Measurements from ENCODE around the gene PRM2.
"Not testable (repeated sequence)": the region's sequence is repeated elsewhere in the genome, so short reads cannot be mapped to it uniquely, and the experiment has no call there.

Gene PRM2

GRCh38 chr16:11289696-11290095, 13.4 kb upstream of the PRM2 start:
- not testable (repeated sequence) for DNase-seq (ENCODE audit: low spot score)

DNA sequence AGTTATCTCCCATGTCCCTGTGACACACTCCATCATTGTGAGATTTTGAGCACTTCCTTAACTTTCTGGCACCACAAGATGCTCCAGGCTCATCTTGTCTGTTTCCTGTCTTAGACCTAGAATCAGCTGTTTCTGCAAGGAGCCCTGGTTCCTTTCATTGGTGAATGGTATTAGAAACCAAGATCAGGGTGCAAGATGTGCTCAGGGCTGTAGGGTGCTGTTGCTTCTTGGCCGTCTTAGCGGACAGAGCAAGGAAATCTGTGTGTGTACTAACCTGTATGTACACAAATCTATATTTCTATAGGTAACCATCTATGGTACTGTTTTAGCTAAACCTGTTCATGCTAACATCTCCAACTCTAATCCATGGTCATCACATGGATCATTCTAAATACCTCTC, 12.9 kb upstream of the PRM2 start:
- no peak for DNase-seq (ENCODE audit: low spot score)

DNA sequence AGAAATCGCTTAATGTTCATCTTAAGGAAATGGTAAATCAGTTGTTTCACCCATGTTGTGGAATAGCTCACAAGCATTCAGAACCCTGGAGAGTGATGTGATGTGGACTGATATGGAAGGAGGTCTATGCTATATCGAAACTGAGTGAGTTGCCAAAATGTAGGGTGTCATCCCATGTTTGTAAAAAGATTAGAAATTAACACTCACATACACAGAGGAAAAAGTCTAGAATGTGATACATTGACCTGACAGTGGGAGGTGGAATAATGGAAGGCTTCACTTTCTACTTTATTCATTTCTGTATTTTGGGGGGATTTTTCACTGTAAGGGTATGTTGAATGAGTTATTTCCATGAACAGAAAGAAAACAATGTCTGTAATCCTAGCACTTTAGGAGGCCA, 9.6 kb upstream of the PRM2 start:
- no peak for DNase-seq (ENCODE audit: low spot score)

DNA sequence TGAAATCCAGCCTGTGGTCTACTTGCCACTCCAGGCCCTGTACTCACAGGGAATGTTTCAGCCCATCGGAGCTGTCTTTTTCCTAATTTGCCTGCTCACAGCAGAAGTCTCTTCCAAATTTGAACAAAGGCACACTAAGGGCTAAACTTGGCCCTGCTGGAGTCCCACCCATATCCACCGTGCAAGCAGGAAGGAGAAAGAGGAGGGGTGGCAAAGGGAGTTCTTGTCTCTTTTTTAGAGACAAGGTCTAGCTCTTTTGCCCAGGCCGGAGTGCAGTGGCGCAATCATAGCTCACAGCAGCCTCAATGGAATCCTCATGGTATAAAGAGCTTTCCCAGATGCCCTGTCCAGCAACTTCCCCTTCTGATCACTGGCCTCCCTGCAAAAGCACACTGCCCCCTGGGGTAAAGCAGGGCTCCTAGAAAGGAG, 7.6 kb upstream of the PRM2 start:
- no peak for DNase-seq (ENCODE audit: low spot score)

- DNase-seq (ENCODE audit: low spot score) = no peak
These were observed 4.6 kb upstream of the PRM2 start, which contains the start of gene PRM1 for GRCh38 chr16:11280616-11281522. TSS of gene PRM1 (minus strand) at chr16:11281330. CDS start at chr16:11281238, 92 bp downstream.

- DNase-seq (ENCODE audit: low spot score) = no peak
These were observed 2.7 kb upstream of the PRM2 start for GRCh38 chr16:11278681-11279628.

DNA sequence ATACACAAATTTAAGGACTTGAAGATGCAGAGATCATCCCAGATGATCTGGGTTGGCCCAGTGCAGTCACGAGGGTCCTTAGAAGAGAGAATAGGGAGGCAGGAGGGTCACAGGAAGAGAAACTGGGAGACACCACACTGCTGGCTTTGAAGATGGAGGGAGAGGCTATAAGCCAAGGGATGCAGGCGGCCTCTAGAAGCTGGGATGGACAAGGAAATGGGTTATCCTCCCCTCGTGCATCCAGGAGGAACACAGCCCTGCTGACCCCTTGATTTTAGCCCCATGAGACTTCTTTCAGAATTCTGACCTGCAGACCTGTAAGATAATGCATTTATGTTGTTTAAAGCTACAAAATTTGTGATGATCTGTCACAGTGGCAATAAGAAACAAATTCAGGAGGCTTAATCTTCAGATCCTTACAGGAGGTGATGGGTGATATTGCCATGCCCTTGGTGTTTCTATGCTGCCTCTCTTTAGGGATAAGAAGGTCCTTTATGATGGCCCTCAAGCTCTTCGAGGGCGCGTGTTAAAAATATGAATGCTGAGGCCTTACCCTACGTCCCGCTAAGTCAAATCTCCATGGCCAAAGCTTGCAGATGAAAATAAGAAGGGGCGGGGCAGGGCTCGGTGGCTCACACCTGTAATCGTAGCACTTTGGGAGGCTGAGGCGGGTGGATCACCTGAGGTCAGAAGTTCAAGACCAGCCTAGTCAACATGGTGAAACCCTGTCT, 1.5 kb upstream of the PRM2 start:
- no peak for DNase-seq (ENCODE audit: low spot score)

GRCh38 chr16:11276896-11277593, 765 bp upstream of the PRM2 start:
- DNase-seq (ENCODE audit: low spot score) = no peak

DNA sequence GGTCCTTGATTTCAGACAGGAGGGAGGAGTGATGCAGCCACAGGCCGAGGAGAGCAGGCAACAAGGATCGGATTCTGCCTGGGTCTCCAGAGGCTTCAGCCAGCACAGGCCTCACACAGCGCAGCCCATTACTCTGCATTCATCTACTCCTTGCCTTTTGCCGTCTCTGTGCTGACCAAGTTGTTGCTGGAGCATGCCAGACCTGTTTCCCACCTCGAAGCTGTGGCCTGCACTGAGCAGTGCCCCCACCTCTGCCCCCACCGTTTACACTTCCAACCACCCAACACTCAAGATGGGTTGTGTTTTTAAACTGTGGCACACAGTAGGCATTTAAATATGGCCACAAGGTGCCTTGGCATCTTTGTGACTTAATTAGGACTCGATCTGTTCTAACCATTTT, 1.3 kb downstream of the PRM2 start:
- DNase-seq (ENCODE audit: low spot score) = no peak

GRCh38 chr16:11273721-11274324, 2.5 kb downstream of the PRM2 start:
- no peak for DNase-seq (ENCODE audit: low spot score)

DNA sequence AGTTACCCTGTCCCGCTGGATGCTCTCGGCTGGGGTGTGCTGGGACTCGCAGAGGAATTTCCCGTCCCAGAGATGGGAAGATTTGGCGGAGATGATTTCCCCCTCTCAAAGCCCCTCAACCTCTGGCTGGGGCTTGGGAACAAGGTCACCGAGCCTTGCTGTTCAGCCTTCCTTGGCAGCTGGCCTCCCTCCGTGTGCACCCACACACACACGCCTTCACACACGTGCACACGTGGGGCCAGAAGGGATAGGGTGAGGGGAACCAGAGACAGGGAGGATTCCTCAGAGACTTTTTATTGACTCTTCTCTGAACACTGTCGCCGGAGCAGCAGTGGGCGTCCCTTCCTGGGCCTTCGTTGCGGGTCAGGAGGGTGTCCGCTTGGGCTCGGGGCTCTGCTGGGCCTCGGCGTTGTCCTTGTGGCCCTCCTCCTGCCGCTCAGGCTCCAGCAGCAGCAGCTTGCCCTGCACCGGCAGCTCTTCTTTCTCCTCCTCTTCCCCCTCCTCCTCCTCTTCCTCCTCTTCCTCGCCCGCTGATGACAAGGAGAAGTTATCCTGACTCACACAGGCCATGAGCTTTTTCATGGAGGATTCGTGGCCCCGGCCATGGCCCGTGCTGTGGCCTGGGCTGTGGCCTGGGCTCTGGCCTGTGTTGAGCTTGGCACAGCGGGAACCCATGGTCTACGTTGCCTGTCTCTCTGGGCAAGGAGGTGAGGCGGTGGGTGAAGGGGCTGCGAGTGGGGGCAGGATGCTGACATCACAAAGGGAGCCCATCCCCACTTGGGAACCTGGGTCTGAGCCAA, 3.2 kb downstream of the PRM2 start, which contains the start of gene PRM3:
Gene PRM3 (minus strand): TSS at position 709 of the 800 bp plus-strand sequence. CDS start 34 bp downstream, at position 675.
- DNase-seq (ENCODE audit: low spot score) = no peak

- no peak for DNase-seq (ENCODE audit: low spot score)
These were observed 3.8 kb downstream of the PRM2 start for GRCh38 chr16:11272484-11272883.

- no peak for DNase-seq (ENCODE audit: low spot score)
These were observed 4.7 kb downstream of the PRM2 start for GRCh38 chr16:11271610-11272009.

DNA sequence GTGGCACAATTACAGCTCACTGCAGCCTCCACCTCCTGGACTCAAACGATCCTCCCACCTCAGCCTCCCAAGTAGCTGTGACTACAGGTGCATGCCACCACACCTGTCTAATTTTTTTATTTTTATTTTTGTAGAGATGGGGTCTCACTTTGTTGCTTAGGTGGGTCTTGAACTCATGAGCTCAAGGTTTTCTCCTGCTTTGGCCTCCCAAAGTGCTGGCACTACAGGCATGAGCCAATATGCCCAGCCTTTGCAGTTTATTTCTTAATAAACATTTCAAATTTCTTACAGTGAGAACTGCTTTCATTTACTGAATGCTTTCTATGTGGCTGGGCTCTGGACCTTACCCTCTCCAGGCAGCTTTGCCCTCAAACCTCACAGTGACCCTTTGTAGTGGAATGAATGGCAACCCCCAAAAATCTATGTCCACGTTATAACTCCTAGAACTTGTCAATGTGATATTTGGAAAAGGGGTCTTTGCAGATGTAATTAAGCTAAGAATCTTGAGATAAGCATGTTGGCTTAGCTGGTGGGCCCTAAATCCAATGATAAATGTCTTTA, 5.6 kb downstream of the PRM2 start:
- DNase-seq (ENCODE audit: low spot score) = no peak

DNA sequence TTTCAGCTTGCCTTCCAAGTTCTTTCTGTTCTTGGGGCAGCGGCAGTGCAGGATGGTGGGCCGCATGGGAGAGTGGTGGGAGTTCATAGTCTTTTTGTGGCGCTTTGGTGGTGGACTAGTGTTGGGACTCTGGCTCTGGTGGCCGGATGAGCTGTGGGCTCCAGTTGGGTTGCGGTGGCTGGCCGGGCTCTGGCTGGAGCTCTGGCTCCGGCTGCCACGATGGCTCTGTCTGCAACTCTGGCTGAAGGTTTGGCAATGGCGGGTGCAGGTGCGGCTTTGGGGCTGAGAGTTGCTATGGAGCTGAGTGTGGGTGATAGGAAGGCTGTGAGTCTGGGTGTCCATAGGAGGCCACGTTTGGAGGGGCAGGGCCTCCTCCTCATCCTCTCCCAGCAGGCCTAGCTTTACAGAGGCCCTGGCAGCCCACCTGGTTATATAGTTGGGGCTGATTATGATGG, 7.3 kb downstream of the PRM2 start, which contains the start of gene TNP2:
Gene TNP2 (minus strand): TSS at position 405 of the 455 bp plus-strand sequence. CDS start 63 bp downstream, at position 342.
- no peak for DNase-seq (ENCODE audit: low spot score)

- DNase-seq (ENCODE audit: low spot score) = no peak
These were observed 11.2 kb downstream of the PRM2 start for GRCh38 chr16:11265124-11265523.

- no peak for DNase-seq (ENCODE audit: low spot score)
These were observed 12.0 kb downstream of the PRM2 start for GRCh38 chr16:11264155-11264832.

DNA sequence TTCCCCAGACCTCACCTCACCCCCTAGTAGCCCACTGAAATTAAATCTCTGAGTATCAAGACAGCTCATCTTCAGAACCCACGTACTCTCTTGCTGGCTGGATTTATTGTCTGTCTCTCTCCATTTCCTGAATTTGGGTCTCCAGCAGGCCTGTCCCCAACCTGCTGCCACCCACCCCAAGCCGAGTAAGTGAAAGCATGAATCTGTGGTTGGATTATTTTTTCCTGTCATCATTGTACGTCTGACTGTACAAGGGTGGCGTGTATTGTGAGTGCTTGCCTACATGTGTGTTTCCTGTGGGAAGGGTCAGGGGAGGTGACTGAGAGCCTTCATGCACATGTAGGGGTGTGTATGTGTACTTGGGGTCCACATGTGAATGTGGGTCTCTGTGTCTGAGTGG, 12.5 kb downstream of the PRM2 start:
- DNase-seq (ENCODE audit: low spot score) = no peak

DNA sequence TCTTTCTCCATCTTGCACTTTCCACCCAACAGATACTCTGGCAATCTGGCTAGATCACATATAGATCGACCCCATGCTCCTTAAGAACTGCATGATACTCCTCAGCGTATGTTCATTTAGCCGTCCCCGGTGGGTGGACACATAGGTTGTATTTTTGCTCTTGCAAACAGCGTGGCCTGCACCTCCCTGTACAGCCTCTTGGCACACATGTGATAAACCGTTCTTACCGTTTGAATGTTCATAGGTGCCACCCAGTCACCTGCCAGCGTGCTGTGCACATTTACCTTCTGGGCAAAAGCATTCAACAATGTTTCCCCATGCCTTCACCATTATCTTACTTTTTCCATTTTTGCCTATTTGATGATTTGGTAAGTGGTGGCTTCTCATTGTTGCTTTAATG, 13.4 kb downstream of the PRM2 start:
- DNase-seq (ENCODE audit: low spot score) = no peak

All from Ammon's horn (tissue), 1 donor.